ENCODE measurements around the gene PCDHA7. TPM values are rescaled to one million over a fixed set of nuclear protein-coding genes. Genes with fewer than 3 reads are reported as not detected.
"Not testable (repeated sequence)": the region's sequence is repeated elsewhere in the genome, so short reads cannot be mapped to it uniquely, and the experiment has no call there.

The PCDHA7 gene
- total RNA-seq, 6 experiments from 2014 or later, result 0.07 to 0.12 TPM; not detected in 4

GRCh38 chr5:140875085-140876065, 41.3 kb downstream of the PCDHA7 start, which contains the start of gene PCDHA12:
TSS of gene PCDHA12 (plus strand) at chr5:140875308. CDS start at chr5:140875473, 165 bp downstream.
- Histone ChIP-seq H3K4me1 (no peaks in the 10 kb centered on the region), H3K27ac (no peak within 1 kb of the TSS), H3K27me3 (peaks cover 0 to 10% of the 10 kb centered on the region in 2 donors), H3K9me3 (peaks cover 0 to 6% (median 0%) of the 10 kb centered on the region in 4 donors), H3K36me3 (no peaks in the 10 kb centered on the region), H3K4me3 (no peak within 1 kb of the TSS)
- TF ChIP-seq POLR2A (IDR thresholded peaks at IDR 0.05) (no peak), CTCF (IDR thresholded peaks at IDR 0.05) (peak in 1 of 4 donors; percentile 7)
- DNase-seq (no peak), ATAC-seq (peak in 1 of 4 donors; percentile 19)
- intact Hi-C loops (cut with DNase I), result no loop called here
- WGBS (ENCODE audit: insufficient coverage, low coverage, low lambda C conversion rate, missing lambda C conversion rate), result 26% methylated on average over 35 of the region's 47 CpGs

GRCh38 chr5:140876541-140877261, 42.6 kb downstream of the PCDHA7 start:
- H3K4me3 ChIP-seq, DNase-seq: not testable (repeated sequence)

DNA sequence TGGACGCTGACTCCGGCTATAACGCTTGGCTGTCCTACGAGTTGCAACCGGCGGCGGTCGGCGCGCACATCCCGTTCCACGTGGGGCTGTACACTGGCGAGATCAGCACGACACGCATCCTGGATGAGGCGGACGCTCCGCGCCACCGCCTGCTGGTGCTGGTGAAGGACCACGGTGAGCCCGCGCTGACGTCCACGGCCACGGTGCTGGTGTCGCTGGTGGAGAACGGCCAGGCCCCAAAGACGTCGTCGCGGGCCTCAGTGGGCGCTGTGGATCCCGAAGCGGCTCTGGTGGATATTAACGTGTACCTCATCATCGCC, 43.2 kb downstream of the PCDHA7 start:
- no peak for TF ChIP-seq POLR2A (IDR thresholded peaks at IDR 0.05)
- no peak for TF ChIP-seq CTCF (IDR thresholded peaks at IDR 0.05)
- peaks cover 0 to 10% of the 10 kb centered on the region in 2 donors for H3K27me3 ChIP-seq
- intact Hi-C loops (cut with DNase I), result no loop called here
- no peak overlapping the region for H3K27ac ChIP-seq
- H3K4me3 ChIP-seq, result no peak overlapping the region
- H3K4me1 ChIP-seq, result no peaks in the 10 kb centered on the region
- no peaks in the 10 kb centered on the region for H3K36me3 ChIP-seq
- ATAC-seq (no peak), DNase-seq (no peak)
- no CpG with 5 or more reads among the region's 37 CpGs for WGBS (ENCODE audit: insufficient coverage, low coverage, low lambda C conversion rate, missing lambda C conversion rate)
- H3K9me3 ChIP-seq, result peaks cover 0 to 6% (median 0%) of the 10 kb centered on the region in 4 donors

More at GRCh38 chr5:140876541-140877261, 42.6 kb downstream of the PCDHA7 start:
- H3K9me3 ChIP-seq; H3K36me3 ChIP-seq; intact Hi-C loops (cut with DNase I); H3K4me1 ChIP-seq; H3K27ac ChIP-seq; ATAC-seq: not testable (repeated sequence)
- 34% methylated on average over 13 of the region's 80 CpGs for WGBS (ENCODE audit: insufficient coverage, low coverage, low lambda C conversion rate, missing lambda C conversion rate)
- peaks cover 0 to 10% of the 10 kb centered on the region in 2 donors for H3K27me3 ChIP-seq

- no peaks in the 10 kb centered on the region for H3K36me3 ChIP-seq
- H3K9me3 ChIP-seq, result peaks cover 0 to 5% (median 0%) of the 10 kb centered on the region in 4 donors
- peak; percentile 29 to 52 (median 42) for TF ChIP-seq CTCF (IDR thresholded peaks at IDR 0.05)
- no peak for TF ChIP-seq POLR2A (IDR thresholded peaks at IDR 0.05)
- ATAC-seq, result peak; percentile 42 to 84 (median 54)
- H3K4me1 ChIP-seq, result no peaks in the 10 kb centered on the region
- WGBS (ENCODE audit: insufficient coverage, low coverage, low lambda C conversion rate, missing lambda C conversion rate), result 4% methylated on average over 11 of the region's 35 CpGs
- peaks cover 0 to 4% of the 10 kb centered on the region in 2 donors for H3K27me3 ChIP-seq
- DNase-seq, result no peak
- no peak within 1 kb of the TSS for H3K27ac ChIP-seq
- peak within 1 kb of the TSS; percentile 6 to 34 (median 34) for H3K4me3 ChIP-seq
- intact Hi-C loops (cut with DNase I), result loop anchor here in 1 of 2 donors (10.0 kb wide), 1 partner anchor 163 kb away; no protein-coding TSS in a partner anchor
These were observed 48.0 kb downstream of the PCDHA7 start, which contains the start of gene PCDHA13 for GRCh38 chr5:140881889-140882590. TSS of gene PCDHA13 (plus strand) at chr5:140882124. CDS start at chr5:140882269, 145 bp downstream.

All from right lobe of liver (tissue), 6 donors.